Stomach (tissue), 9 donors: ENCODE data around the gene UBD. TPM values are rescaled to one million over a fixed set of nuclear protein-coding genes. Genes with fewer than 3 reads are reported as not detected.
A peak's percentile ranks its signal among the peaks of the same experiment; 100 is the strongest.

Experiments
- DNase-seq, 2 donors: peaks; one replicate each; pipeline versions ENCODE4 v3.0.0 to v3.0.0-alpha.2; 2013 to 2019
- H3K27ac ChIP-seq, 5 donors: fragments of 200-600 bp in 4 of 5; sonication (generic) in 4 of 5; one replicate each; pipeline ENCODE4 v1.5.1; 2013 to 2019; ENCODE audit warnings: mild to moderate bottlenecking in 1 of 5, moderate library complexity in 1 of 5
- H3K27me3 ChIP-seq, 3 donors: fragments of 200-600 bp; sonication (generic); one replicate each; pipeline ENCODE4 v1.5.1; 2017 to 2019; ENCODE audit warnings: mixed run types in 1 of 3
- H3K36me3 ChIP-seq, 4 donors: fragments of 200-600 bp; sonication (generic); 1 replicate in 3 of 4; 2 replicates in 1 of 4; pipeline ENCODE4 v1.5.1; 2016 to 2019
- H3K4me1 ChIP-seq, 4 donors: fragments of 200-600 bp; sonication (generic); one replicate each; pipeline ENCODE4 v1.5.1; 2016 to 2019
- H3K4me3 ChIP-seq, 4 donors: fragments of 200-600 bp; sonication (generic) in 3 of 4; one replicate each; pipeline ENCODE4 v1.5.1; 2016 to 2019; ENCODE audit warnings: mild to moderate bottlenecking in 1 of 4
- H3K9me3 ChIP-seq, 4 donors: fragments of 200-600 bp; sonication (generic); one replicate each; pipeline ENCODE4 v1.5.1; 2016 to 2019
- CTCF ChIP-seq, 7 experiments: fragments of 450-650 bp in 4 of 7; fragments of 200-600 bp in 3 of 7; sonication (generic) in 3 of 7; IDR thresholded peaks; one replicate each; pipeline ENCODE4 v1.5.1; 2016 to 2019; ENCODE audit warnings: antibody characterized with exemption in 7 of 7, control low read depth in 2 of 7, mild to moderate bottlenecking in 1 of 7
- EP300 ChIP-seq: sonication (generic); formaldehyde crosslinking; IDR thresholded peaks from one replicate; pipeline ENCODE4 v1.6.1; 2017; ENCODE audit warnings: antibody characterized with exemption
- POLR2A ChIP-seq, 4 donors: fragments of 450-650 bp; IDR thresholded peaks; one replicate each; pipeline ENCODE4 v1.6.1; 2016; ENCODE audit warnings: antibody characterized with exemption in 4 of 4, control low read depth in 2 of 4, mild to moderate bottlenecking in 1 of 4, moderate library complexity in 1 of 4
- POLR2AphosphoS5 ChIP-seq, 3 donors: sonication (generic); formaldehyde crosslinking; IDR thresholded peaks; one replicate each; pipeline ENCODE4 v1.6.1; 2016; ENCODE audit warnings: antibody characterized with exemption in 3 of 3
- WGBS, 5 donors: extraction: QIAGEN DNeasy Blood & Tissue Kit in 3 of 5; methylation state at CpG; one replicate each; pipeline versions ENCODE4 v1.1.5 to v1.1.7; 2013 to 2018; 5-methylcytosine and 5-hydroxymethylcytosine counted together
- intact Hi-C: fragments of 100-400 bp; cut with DNase I; formaldehyde crosslinking; loops from one replicate; pipeline ENCODE4 v1.15.1; 2023; ENCODE audit warnings: low total_unique reads
- polyA plus RNA-seq, 3 donors: library from polyadenylated mRNA; stranded (reverse); fragments of 200-250 nt; gene quantifications; one replicate each; pipeline ENCODE4 v1.2.3, GENCODE V29; 2013
- total RNA-seq, 5 donors: library from RNA; depleted of rRNA; stranded (reverse); fragments of >200 nt; gene quantifications; one replicate each; pipeline versions ENCODE4 v1.1.0 to v1.2.3, GENCODE V29; 2014 to 2016
- donor health status: healthy with polysubstance abuse.
- donor health status: Bipolar disorder and iron deficiency.
- donor health status: healthy.

The UBD gene
- total and polyA plus RNA-seq, 8 donors = 4.0 to 65.8 (median 7.7) TPM; not detected in 3

GRCh38 chr6:29563435-29563965 is 4.0 kb upstream of the UBD start:
- Histone ChIP-seq H3K27me3 (peaks cover 0 to 39% (median 3%) of the 10 kb centered on the region in 3 donors), H3K9me3 (no peaks in the 10 kb centered on the region), H3K27ac (no peak overlapping the region), H3K4me3 (no peak overlapping the region), H3K4me1 (no peaks in the 10 kb centered on the region), H3K36me3 (no peaks in the 10 kb centered on the region)
- no peak for TF ChIP-seq CTCF (IDR thresholded peaks at IDR 0.05)
- TF ChIP-seq POLR2A (IDR thresholded peaks at IDR 0.05) = no peak
- TF ChIP-seq EP300 = no peak
- TF ChIP-seq POLR2AphosphoS5 (IDR thresholded peaks at IDR 0.05) = no peak
- intact Hi-C loops = no loop called here
- WGBS, 5 donors = 35 to 58% (median 44%) methylated on average over 3 of the region's 3 CpGs
- no peak for DNase-seq

GRCh38 chr6:29561606-29562181 is 2.2 kb upstream of the UBD start:
- H3K36me3 ChIP-seq = no peaks in the 10 kb centered on the region
- H3K4me3 ChIP-seq = no peak overlapping the region
- no peaks in the 10 kb centered on the region for H3K4me1 ChIP-seq
- intact Hi-C loops = no loop called here
- no peaks in the 10 kb centered on the region for H3K9me3 ChIP-seq
- TF ChIP-seq POLR2A (IDR thresholded peaks at IDR 0.05) (no peak), EP300 (no peak), CTCF (IDR thresholded peaks at IDR 0.05) (no peak), POLR2AphosphoS5 (IDR thresholded peaks at IDR 0.05) (no peak)
- 57 to 87% (median 78%) methylated on average over 1 of the region's 1 CpG for WGBS, 5 donors
- H3K27me3 ChIP-seq = peaks cover 0 to 51% (median 3%) of the 10 kb centered on the region in 3 donors
- no peak overlapping the region for H3K27ac ChIP-seq
- no peak for DNase-seq

- Histone ChIP-seq H3K4me3 (no peak overlapping the region), H3K9me3 (no peaks in the 10 kb centered on the region), H3K36me3 (no peaks in the 10 kb centered on the region), H3K27ac (no peak overlapping the region), H3K27me3 (peaks cover 0 to 51% (median under 1%) of the 10 kb centered on the region in 3 donors), H3K4me1 (no peaks in the 10 kb centered on the region)
- DNase-seq = peak in 1 of 2 donors; percentile 12
- intact Hi-C loops = no loop called here
- TF ChIP-seq POLR2A (IDR thresholded peaks at IDR 0.05) (no peak), CTCF (IDR thresholded peaks at IDR 0.05) (no peak), POLR2AphosphoS5 (IDR thresholded peaks at IDR 0.05) (no peak), EP300 (no peak)
Measured at GRCh38 chr6:29561091-29561490, 1.6 kb upstream of the UBD start.

- no peak for DNase-seq
- WGBS, 5 donors = 87 to 91% (median 90%) methylated on average over 22 of the region's 22 CpGs
- no peak overlapping the region for H3K4me3 ChIP-seq
- intact Hi-C loops = no loop called here
- no peaks in the 10 kb centered on the region for H3K9me3 ChIP-seq
- TF ChIP-seq EP300 (no peak), CTCF (IDR thresholded peaks at IDR 0.05) (no peak), POLR2AphosphoS5 (IDR thresholded peaks at IDR 0.05) (no peak), POLR2A (IDR thresholded peaks at IDR 0.05) (no peak)
- no peaks in the 10 kb centered on the region for H3K36me3 ChIP-seq
- H3K4me1 ChIP-seq = peaks cover 4 to 6% (median 6%) of the 10 kb centered on the region in 4 donors
- H3K27me3 ChIP-seq = peaks cover 3 to 60% (median 26%) of the 10 kb centered on the region in 3 donors
- H3K27ac ChIP-seq = no peak overlapping the region
Measured at GRCh38 chr6:29558439-29559079, 973 bp downstream of the UBD start.
